ENCODE data around the gene MRPS30.

DNA sequence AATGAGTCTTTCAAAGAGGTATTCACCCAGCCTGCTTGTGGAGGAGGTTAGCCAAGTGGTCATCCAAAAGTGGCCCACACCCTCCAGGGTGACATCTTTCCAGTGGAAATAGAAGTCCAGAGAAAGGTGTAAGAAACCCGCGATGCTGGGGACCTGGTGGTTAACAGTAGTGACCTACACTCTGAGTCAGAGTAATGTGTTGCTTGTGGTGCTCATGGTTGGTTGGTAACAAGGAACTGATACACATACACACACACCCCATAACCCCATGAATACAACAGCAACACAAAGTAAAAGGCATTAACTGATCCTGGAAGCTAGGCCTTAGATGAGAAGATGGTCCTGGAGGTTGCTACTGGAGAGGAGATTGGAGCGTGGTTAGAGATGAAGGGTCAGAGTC, 26.9 kb downstream of the MRPS30 start:
- TF ChIP-seq, protein P1, sequence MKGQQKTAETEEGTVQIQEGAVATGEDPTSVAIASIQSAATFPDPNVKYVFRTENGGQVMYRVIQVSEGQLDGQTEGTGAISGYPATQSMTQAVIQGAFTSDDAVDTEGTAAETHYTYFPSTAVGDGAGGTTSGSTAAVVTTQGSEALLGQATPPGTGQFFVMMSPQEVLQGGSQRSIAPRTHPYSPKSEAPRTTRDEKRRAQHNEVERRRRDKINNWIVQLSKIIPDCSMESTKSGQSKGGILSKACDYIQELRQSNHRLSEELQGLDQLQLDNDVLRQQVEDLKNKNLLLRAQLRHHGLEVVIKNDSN (IDR thresholded peaks at IDR 0.05): no peak
- TF ChIP-seq EGR1 (IDR thresholded peaks at IDR 0.05) (no peak), NFIC (IDR thresholded peaks at IDR 0.05) (no peak), RAD21 (IDR thresholded peaks at IDR 0.05; ENCODE audit: low read depth) (no peak), YY1 (IDR thresholded peaks at IDR 0.05; ENCODE audit: low read depth) (no peak), EP300 (IDR thresholded peaks at IDR 0.05; ENCODE audit: borderline replicate concordance) (no peak), CEBPB (IDR thresholded peaks at IDR 0.05) (no peak), CREB1 (IDR thresholded peaks at IDR 0.05; ENCODE audit: low read depth) (no peak)
- TF ChIP-seq, protein P2, sequence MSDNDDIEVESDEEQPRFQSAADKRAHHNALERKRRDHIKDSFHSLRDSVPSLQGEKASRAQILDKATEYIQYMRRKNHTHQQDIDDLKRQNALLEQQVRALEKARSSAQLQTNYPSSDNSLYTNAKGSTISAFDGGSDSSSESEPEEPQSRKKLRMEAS (IDR thresholded peaks at IDR 0.05): no peak
